PFSK-1 (cell line): Measurements from ENCODE around the gene KCNC3.

Source experiments
- POLR2AphosphoS5 ChIP-seq: IDR thresholded peaks from 2 replicates; pipeline ENCODE4 v1.6.1; 2012; ENCODE audit warnings: low read depth, mild to moderate bottlenecking, control low read depth, low read length, moderate library complexity
- REST ChIP-seq, 2 experiments: IDR thresholded peaks; 2 replicates each; pipeline versions ENCODE4 v1.6.1 to v1.8.0; 2011 to 2012; ENCODE audit warnings: low read depth in 2 of 2, low read length in 2 of 2, control low read depth in 1 of 2, inconsistent platforms in 1 of 2, mild to moderate bottlenecking in 1 of 2, moderate library complexity in 1 of 2; ENCODE audit not compliant: insufficient read depth in 1 of 2
- TAF1 ChIP-seq: IDR thresholded peaks from 2 replicates; pipeline ENCODE4 v1.6.1; 2012; ENCODE audit warnings: low read length, control low read depth, borderline replicate concordance; ENCODE audit not compliant: insufficient read depth

- TF ChIP-seq POLR2AphosphoS5 (no peak), REST (IDR thresholded peaks at IDR 0.05; ENCODE audit: insufficient read depth in 1 of 2, low read depth in 2 of 2, low read length in 2 of 2) (no peak), TAF1 (no peak)
These were observed 47.9 kb upstream of the KCNC3 start for GRCh38 chr19:50377051-50377461.
